Heart left ventricle (tissue), 13 donors: ENCODE results near the gene MYOF.

ENCODE experiments used
- CTCF ChIP-seq, 12 donors: fragments of 200-600 bp; sonication (generic) in 4 of 12; IDR thresholded peaks; one replicate each; pipeline versions ENCODE4 v1.5.0 to v1.8.0; 2018 to 2022; ENCODE audit warnings: antibody characterized with exemption in 12 of 12, mild to moderate bottlenecking in 5 of 12
- POLR2A ChIP-seq, 2 donors: fragments of 450-650 bp; IDR thresholded peaks; one replicate each; pipeline ENCODE4 v1.6.1; 2017; ENCODE audit warnings: antibody characterized with exemption in 2 of 2, mild to moderate bottlenecking in 2 of 2, moderate library complexity in 2 of 2
- donor health status: ischemic (EF 13 %, LVEDD 7.1; RV severe dilation, severe dysfunction).
- donor health status: DM: no; HTN: yes; CAD: no.
- donor health status: DM: no; HTN: no; CAD: no.
- donor health status: ischemic (EF 25% LVEDD 6.9; RV normal size, moderate dysfunction).
- donor health status: ischemic (EF 25% LVEDD 5.7; RV mildly dilated, moderate dysfunction).
- donor health status: ischemic (EF 35%, LVEDD 5.7; RV mildly dilated, moderate dysfunction).
- donor health status: nonischemic (EF 11% LVEDD 7.7; RV severe dilation, severe dysfunction).
- donor health status: DM: yes; HTN: yes; CAD: no.
- donor health status: PGD.
- donor health status: ischemic (EF 29% LVEDD 5.4; RV normal size, mild dysfunction).
- donor health status: nonischemic (EF 23%, LVEDD 6.1; RV moderate dilation, normal function).

GRCh38 chr10:93384006-93384405 lies 98.1 kb downstream of the MYOF start:
- no peak for TF ChIP-seq POLR2A (IDR thresholded peaks at IDR 0.05)
- TF ChIP-seq CTCF (IDR thresholded peaks at IDR 0.05), result no peak
